ENCODE results near the gene MLXIP.
"Not testable (repeated sequence)": the region's sequence is repeated elsewhere in the genome, so short reads cannot be mapped to it uniquely, and the experiment has no call there.

MLXIP gene

DNA sequence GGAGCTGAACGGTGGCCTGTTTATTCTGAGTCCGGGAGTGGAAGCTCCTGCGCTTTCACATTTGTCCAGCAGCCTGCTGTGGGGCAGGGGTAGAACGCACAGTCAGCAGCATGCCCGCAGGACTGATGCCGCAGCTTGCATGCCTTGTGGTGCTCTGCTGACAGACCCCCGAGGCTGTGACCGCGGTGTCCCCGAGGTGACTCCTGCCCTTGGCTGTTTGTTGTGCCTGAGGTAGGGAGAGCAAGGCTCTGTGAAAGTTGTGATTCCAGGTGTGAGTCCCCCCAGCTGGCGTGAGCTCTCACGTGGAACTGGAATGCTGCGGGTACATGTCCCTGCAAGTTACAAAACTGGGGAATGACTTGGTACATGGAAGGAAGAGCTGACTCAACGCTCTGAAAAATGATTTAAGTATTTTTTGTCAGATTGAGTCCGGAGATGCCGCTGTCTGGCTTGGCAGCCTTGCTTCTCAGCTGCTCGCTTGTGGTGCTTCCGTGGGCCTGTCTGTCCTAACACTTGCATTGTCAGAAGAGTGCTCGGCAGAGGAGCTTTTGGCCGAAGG, 18.1 kb downstream of the MLXIP start:
- no peak for DNase-seq

DNA sequence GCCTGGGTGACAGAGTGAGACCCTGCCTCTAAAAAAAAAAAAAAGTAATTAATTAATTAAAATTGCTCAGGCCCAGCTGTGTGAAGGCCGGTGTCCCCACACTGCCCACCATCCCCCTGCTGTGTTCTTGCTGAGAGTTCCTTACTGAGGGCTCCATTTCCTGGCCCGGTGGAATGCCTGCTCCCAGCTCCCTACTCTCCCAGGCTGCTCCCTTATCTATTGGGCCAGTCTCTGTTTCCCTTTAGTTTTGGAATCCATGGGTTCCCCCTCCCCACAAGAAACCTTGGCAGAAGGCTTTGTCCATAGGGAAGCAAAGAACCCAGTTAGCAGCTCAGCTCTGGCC, 19.0 kb downstream of the MLXIP start:
- no peak for DNase-seq

DNA sequence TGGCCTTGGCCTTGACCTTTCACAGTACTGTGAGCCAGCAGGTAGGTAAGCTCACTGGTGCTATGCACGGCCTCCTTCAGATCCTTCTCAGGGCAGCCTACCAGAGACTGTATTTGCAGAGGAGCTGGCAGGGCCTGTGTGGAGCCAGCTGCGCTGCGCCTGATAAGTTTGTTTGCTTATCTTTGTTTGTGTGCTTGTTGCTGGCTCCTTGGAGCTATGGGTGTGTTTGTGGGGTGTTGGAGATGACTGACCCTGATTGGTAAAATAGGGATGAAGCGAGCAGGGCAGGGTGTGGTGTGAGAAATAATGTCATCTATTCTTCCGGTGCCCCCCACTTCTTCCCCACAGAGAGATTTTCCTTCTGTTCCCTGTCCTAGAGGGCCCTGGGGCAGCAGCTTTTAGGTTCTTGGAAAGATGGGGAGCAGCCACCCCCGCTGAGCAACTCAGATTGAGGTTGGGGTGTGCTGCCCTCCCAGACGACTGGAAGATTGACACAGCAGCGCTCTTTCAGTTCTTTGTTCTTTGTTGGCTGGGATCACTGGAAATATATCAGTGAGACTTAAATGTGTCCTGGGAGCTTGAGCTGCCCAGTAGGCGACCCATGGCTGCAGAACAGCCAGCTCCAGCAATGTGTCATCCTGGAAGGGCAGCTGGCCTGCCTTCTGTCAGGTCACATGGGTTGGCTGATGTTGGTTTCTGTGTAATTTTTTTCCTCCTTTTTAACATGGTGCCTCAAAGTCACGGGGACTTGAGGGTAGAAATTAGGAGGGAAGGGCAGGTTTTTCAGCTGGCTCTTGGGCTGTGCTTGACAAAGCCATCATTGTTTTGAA, 19.6 kb downstream of the MLXIP start:
- DNase-seq, result peak; percentile 73

- DNase-seq, result no peak
These were observed 20.8 kb downstream of the MLXIP start for GRCh38 chr12:122099280-122099749.

DNA sequence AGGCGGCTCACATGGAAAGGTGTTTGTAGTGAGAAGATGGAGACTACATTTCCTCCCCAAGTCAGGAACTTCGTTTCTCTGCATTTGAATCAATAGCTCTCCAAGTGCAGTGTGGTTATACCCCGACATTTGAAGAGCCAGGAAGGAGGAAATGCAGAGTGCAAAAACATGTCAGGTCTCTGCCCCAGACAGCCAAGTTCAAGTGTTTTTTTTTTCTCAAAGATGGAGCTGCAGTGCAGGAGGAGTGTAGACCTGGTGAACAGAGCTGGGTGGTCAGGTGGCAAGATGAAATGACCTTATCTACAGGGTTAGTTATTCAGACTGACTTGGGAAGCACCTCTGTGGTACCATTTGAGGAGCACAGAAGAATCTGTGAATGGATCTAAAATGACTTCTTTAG, 21.3 kb downstream of the MLXIP start:
- no peak for DNase-seq

- no peak for DNase-seq
These were observed 22.0 kb downstream of the MLXIP start for GRCh38 chr12:122100568-122100967.

DNA sequence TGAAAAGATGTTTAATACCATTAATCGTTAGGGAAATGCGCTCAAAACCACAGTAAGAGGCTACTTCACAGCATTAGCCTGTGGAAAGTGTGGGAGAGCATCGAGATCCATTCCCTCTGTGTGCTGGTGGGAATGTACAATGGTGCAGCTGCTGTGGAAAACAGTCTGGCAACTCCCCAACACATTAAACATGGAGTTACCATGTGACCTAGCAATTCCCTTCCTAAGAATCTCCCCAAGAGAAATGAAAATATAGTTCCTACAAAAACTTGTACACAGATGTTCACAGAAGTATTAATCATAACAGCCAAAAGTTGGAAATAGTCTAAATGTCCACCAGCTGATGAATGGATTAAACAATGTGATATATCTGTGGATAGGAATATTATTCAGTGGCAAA, 23.8 kb downstream of the MLXIP start:
- no peak for DNase-seq

GRCh38 chr12:122104844-122105243, 26.3 kb downstream of the MLXIP start:
- no peak for DNase-seq

DNA sequence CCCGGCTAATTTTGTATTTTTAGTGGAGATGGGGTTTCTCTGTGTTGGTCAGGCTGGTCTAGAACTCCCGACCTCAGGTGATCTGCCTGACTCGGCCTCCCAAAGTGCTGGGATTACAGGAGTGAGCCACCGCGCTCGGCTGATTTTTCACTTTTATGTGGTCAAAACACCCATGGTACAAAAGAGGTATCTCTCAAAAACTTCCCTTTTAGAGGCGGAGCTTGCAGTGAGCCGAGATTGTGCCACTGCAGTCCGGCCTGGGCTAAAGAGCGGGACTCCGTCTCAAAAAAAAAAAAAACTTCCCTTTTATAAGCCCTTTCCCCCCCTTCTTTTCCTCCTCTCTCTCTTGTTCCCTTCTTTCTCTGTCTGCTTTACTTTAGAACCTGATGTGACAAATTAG, 26.9 kb downstream of the MLXIP start:
- not testable (repeated sequence) for DNase-seq

DNA sequence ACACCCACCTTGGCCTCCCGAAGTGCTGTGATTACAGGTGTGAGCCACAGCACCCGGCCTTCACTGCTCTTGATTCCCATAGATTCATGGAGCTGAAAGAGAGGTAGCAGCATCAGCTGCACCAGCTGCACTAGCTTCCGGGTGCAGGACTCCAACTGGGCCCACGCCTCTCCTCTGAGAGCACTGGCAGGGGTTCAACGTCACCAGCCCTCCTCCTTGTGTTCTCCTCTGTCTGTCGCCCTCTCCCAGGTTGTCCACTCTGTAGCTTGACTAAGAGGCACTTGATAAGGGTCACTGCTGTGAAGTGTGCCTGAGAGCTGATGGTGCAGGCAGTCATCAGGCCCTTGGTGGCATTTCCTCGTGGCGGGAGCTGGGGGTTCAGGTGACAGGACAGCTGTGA, 28.3 kb downstream of the MLXIP start:
- peak; percentile 72 for DNase-seq

DNA sequence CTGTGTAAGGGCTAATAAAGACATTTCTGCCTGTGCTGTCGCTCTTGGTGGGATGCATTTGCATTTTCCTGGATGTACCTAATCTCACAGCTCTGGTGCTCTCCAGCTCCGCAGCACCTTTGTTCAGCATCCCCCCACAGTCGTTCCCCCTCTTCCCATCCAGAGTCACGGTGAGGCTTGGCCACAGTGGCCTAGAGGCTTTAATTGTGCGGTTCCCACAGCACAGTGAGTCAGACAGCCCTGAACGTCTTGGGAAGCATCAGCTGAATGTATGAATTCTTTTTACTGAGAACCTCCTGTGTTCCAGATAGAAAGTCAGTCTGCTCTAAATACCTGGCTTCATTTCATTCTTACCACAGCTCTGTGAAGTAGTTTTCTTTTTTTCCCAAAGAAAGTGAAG, 28.7 kb downstream of the MLXIP start:
- no peak for DNase-seq

DNA sequence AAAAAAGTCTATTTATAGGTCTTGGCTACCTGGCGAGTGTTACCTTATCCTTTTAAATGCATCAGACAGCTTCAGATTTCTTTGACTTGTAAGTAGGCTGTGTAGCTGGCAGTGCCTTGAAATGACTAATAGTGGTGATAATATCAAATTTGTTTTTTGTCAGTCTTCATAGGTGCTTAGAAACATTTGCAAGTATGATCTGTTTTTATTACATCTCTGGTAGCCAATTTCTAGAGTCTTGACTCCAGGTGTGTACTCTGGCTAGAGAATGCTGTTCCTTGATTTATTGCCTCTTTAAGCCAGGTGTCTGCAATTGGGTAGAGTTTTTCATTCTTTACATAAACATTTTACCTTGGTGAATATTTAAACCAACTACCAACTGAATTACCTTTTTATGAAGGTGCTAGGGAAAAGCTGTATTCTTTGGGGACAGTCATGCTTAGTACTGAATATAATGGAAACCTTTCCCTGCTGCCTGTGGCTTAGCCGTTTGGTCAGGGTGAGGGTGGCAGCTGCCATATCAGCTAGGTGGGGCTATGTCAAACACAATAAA, 32.6 kb downstream of the MLXIP start:
- DNase-seq, result peak; percentile 50

DNA sequence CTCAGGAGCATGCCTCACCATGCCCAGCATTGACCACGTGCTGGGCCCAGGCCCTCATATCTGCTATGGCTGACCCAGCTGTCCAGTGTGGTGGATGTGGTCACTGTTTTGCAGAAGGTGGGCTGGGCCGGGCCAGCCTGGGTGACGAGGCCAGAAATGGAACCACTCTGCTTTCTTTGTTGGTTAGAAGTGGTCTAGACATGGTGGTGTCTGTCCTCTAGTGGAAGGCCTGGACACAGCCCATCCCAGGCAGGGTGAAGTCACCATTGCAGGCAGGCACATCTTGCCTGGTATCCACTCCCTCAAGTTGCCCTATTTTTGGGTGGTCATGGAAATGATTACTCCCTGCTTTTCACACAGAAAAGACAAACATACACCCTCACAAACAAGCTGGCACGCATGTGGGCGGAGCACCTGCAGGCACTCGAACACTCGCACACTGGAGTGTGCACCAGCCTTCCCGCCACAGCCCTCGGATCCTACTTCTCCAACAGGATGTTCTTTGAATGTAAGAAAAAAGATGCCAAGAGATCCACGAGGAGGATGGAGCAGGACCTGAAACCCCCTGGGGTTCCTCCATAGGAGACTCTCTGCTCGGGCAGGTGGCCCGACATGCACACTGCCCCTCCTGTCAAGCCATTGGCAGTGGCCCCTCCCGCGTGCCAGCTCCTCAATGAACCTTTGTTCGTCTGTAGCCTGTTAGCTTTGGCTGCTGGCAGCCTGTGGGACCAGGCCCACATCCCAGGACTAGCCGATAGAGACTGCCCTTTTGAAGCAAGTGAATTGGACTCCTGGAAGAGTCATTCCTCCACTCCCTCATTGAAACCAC, 38.4 kb downstream of the MLXIP start:
- peak; percentile 45 for DNase-seq

DNA sequence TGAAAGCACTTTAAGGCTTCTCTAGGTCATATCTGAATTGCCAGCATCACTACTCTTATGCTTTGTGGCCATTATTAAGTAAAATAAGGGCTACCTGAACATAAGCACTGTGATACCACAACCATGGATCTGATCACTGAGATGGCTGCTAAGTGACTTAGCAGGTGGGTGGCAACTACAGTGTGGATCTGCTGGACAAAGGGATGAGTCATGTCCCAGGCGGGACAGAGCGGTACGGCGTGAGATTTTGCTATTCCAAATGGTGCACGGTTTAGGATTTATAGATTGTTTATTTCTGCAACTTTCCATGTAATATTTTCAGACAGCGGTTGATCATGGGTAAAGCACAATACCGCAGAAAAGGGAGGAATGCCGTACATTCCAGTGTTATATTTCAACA, 39.4 kb downstream of the MLXIP start:
- DNase-seq, result no peak

DNA sequence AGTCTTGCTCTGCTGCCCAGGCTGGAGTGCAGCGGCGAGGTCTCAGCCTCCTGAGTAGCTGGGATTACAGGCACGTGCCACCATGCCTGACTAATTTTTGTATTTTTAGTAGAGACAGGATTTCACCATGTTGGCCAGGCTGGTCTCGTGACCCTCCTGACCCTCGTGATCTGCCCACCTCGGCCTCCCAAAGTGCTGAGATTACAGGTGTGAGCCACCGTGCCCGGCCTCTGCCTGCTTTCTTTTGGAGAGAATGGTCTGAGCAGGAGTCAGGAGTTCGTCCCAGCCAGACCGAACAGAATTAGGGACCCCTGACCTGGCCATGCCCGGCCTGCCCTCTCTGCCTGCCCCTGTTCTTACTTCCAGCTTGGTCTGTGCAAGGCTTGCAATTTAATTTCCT, 42.8 kb downstream of the MLXIP start:
- DNase-seq, result not testable (repeated sequence)

GRCh38 chr12:122121745-122122144, 43.2 kb downstream of the MLXIP start:
- no peak for DNase-seq

- DNase-seq, result peak; percentile 48
These were observed 44.6 kb downstream of the MLXIP start for GRCh38 chr12:122123051-122123760.

DNA sequence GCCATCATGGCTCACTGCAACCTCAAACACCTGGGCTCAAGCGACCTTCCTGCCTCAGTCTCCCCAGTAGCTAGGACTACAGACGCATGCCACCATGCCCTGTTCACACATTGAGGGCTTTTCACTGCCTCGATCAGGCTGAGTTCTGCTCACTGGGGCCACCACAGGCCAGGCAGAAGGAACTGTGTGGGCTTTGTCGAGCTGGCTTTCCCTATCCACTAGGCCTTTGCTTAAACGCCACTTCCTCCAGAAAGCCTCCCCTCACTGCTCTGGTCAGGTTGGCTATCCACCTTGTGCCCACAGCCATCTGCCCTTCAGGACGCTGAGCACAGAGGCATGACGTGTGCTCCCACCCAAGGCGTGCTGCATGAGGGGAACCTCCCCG, 45.2 kb downstream of the MLXIP start:
- DNase-seq, result no peak

DNA sequence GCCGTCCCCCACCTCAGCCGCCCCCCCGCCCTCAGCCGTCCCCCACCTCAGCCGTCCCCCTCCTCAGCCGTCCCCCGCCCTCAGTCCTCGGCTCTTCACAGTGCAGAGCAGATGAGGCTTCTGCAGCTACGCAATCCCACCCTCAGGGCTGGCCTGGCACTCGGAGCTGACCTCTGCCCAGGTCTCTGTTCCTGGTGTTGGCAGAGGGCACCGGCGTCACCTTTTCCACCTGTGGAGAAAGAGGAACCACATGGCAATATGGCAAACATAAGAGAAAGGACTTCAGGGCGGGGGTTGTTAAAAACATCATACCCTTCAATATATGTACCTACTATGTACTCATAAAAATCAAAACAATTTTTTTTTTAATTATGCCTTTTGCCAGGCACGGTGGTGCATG, 45.8 kb downstream of the MLXIP start:
- no peak for DNase-seq

DNA sequence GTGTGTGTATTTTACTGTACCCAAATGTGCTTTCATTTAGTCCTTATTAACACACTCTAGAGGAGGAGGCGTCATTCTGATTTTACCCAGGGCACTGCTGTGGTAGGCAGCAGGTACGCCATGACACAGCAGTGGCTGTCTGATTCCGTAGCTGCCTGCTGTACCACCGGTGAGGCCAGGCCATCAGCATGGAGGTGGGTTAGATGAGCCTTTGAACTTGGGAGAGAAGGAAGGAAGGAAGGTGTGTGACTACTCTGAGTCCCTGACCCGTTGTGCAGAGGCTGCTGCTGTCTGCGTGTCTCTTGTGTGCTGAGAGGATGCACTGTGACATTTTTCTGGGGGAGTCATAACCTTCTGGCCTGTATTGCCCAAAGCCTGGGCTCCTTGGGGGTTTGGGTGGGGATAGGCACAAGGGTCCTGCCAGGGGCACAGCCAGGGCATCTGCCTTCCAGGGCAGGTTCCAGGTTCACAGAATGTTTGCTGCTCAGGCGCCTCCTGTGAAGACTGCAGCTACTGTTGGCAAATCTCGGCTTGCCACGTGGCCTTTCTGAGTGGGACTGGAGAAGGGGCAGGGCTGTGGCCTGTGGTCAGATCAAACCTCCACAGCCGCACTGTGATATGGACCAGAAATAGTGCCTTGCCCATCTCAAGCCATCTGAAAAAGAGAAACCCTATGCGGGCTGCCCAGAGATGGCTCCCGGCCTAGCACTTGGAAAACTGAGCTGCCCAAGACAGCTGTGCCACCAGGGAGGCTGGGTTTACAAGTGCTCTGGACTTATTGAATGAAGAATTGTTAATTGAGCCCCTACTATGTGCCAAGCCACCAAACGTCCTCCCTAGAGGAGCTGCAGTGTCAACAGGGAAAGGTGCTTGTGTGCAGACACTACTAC, 47.1 kb downstream of the MLXIP start:
- no peak for DNase-seq

DNA sequence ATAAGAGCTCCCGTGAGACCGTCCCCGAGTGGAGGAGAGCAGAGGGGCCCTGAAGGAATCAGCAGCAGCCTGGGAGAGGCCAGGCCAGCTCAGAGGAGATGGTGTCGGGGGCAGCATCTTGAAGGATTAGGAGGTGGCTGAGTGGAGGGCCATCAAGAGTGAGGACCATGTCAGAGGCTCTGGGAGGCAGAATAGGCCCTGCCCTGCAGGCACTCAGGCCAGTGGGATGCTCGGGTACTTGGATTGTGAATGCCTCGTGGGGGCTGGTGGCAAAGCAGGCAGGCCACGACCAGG, 47.7 kb downstream of the MLXIP start:
- DNase-seq, result no peak

Data from NCI-H2107 (cell line).